ENCODE results near the gene SHTN1. TPM values are rescaled to one million over a fixed set of nuclear protein-coding genes. Genes with fewer than 3 reads are reported as not detected.

Gene SHTN1
- polyA plus RNA-seq, 1 donor (not counting 4 experiments of a cell fraction or from before 2014, with no cell fraction given), result 21.3 TPM

GRCh38 chr10:116944911-116945310 is 60.1 kb downstream of the SHTN1 start:
- Histone ChIP-seq H3K9me3 (ENCODE audit: control insufficient read depth, low read depth, low read length) (no peaks in the 10 kb centered on the region), H3K9me1 (ENCODE audit: control insufficient read depth, extremely low read depth, insufficient read depth, low read length) (no peaks in the 10 kb centered on the region)
- FAIRE-seq, result no peak

GRCh38 chr10:116931806-116932205 is 73.2 kb downstream of the SHTN1 start:
- TF ChIP-seq CTCF (optimal IDR thresholded peaks at IDR 0.05 in 1 of 3, IDR thresholded peaks at IDR 0.05 in 1 of 3, conservative IDR thresholded peaks at IDR 0.05 in 1 of 3; ENCODE audit: extremely low read depth in 1 of 3, insufficient read depth in 2 of 3, low read length in 3 of 3), result no peak
- no peak for TF ChIP-seq EZH2 (IDR thresholded peaks at IDR 0.05; ENCODE audit: low read length)
- dilution Hi-C loops (cut with MboI; ENCODE audit: extremely low pct_ligation_motif_present, low sequenced_read_pairs), result no loop called here
- Histone ChIP-seq H3K9me1 (ENCODE audit: control insufficient read depth, extremely low read depth, insufficient read depth, low read length) (no peaks in the 10 kb centered on the region), H4K20me1 (ENCODE audit: control insufficient read depth, extremely low read depth, insufficient read depth, low read length) (no peaks in the 10 kb centered on the region), H3K4me1 (ENCODE audit: control insufficient read depth, extremely low read depth, insufficient read depth, low read length) (no peaks in the 10 kb centered on the region), H3K36me3 (ENCODE audit: control insufficient read depth in 2 of 2, extremely low read depth in 1 of 2, insufficient read depth in 2 of 2, low read length in 2 of 2) (peaks cover 0 to 2% of the 10 kb centered on the region in 2 experiments), H3K9me3 (ENCODE audit: control insufficient read depth, low read depth, low read length) (no peaks in the 10 kb centered on the region), H2AFZ (ENCODE audit: control insufficient read depth, low read length) (no peak overlapping the region), H3K79me2 (ENCODE audit: control insufficient read depth, insufficient read depth, low read length) (no peaks in the 10 kb centered on the region), H3K4me2 (ENCODE audit: control insufficient read depth, extremely low read depth, insufficient read depth, low read depth, low read length) (no peak overlapping the region), H3K27ac (ENCODE audit: control insufficient read depth, insufficient read depth, low read length) (no peak overlapping the region), H3K9ac (ENCODE audit: control insufficient read depth, extremely low read depth, insufficient read depth, low read length) (no peak overlapping the region), H3K4me3 (ENCODE audit: control insufficient read depth in 2 of 3, extremely low read depth in 1 of 3, insufficient read depth in 2 of 3, low read depth in 1 of 3, low read length in 3 of 3) (no peak overlapping the region), H3K27me3 (ENCODE audit: control insufficient read depth, extremely low read depth, insufficient read depth, low read length) (no peaks in the 10 kb centered on the region)
- DNase-seq (ENCODE audit: low read depth, low spot score) (no peak), FAIRE-seq (no peak)

More at GRCh38 chr10:116944911-116945310, 60.1 kb downstream of the SHTN1 start:
- no peaks in the 10 kb centered on the region for H3K27me3 ChIP-seq (ENCODE audit: control insufficient read depth, extremely low read depth, insufficient read depth, low read length)
- no peak for DNase-seq (ENCODE audit: low read depth, low spot score)
- H3K4me1 ChIP-seq (ENCODE audit: control insufficient read depth, extremely low read depth, insufficient read depth, low read length), result peaks cover 16% of the 10 kb centered on the region
- dilution Hi-C loops (cut with MboI; ENCODE audit: extremely low pct_ligation_motif_present, low sequenced_read_pairs), result no loop called here
- TF ChIP-seq EZH2 (IDR thresholded peaks at IDR 0.05; ENCODE audit: low read length) (no peak), CTCF (optimal IDR thresholded peaks at IDR 0.05 in 1 of 3, IDR thresholded peaks at IDR 0.05 in 1 of 3, conservative IDR thresholded peaks at IDR 0.05 in 1 of 3; ENCODE audit: extremely low read depth in 1 of 3, insufficient read depth in 2 of 3, low read length in 3 of 3) (no peak)
- no peaks in the 10 kb centered on the region for H3K79me2 ChIP-seq (ENCODE audit: control insufficient read depth, insufficient read depth, low read length)
- peaks cover 4 to 8% of the 10 kb centered on the region in 2 experiments for H3K36me3 ChIP-seq (ENCODE audit: control insufficient read depth in 2 of 2, extremely low read depth in 1 of 2, insufficient read depth in 2 of 2, low read length in 2 of 2)
- no peak overlapping the region for H3K27ac ChIP-seq (ENCODE audit: control insufficient read depth, insufficient read depth, low read length)
- H4K20me1 ChIP-seq (ENCODE audit: control insufficient read depth, extremely low read depth, insufficient read depth, low read length), result no peaks in the 10 kb centered on the region
- no peak overlapping the region for H3K9ac ChIP-seq (ENCODE audit: control insufficient read depth, extremely low read depth, insufficient read depth, low read length)
- H2AFZ ChIP-seq (ENCODE audit: control insufficient read depth, low read length), result no peak overlapping the region
- no peak overlapping the region for H3K4me2 ChIP-seq (ENCODE audit: control insufficient read depth, extremely low read depth, insufficient read depth, low read depth, low read length)
- no peak overlapping the region for H3K4me3 ChIP-seq (ENCODE audit: control insufficient read depth in 2 of 3, extremely low read depth in 1 of 3, insufficient read depth in 2 of 3, low read depth in 1 of 3, low read length in 3 of 3)

All from keratinocyte (primary cell).